ENCODE measurements around the gene AOX1. TPM values are rescaled to one million over a fixed set of nuclear protein-coding genes. Genes with fewer than 3 reads are reported as not detected.

AOX1 gene
- total and polyA plus RNA-seq, 2 donors (not counting 1 experiment from before 2014, with no cell fraction given): 0.18 TPM; not detected in 1

- Histone ChIP-seq H3K27me3 (replicated peaks in 1 of 4; ENCODE audit: control extremely low read depth in 1 of 4, control insufficient read depth in 3 of 4, insufficient read depth in 4 of 4, low read length in 3 of 4) (no peaks in the 10 kb centered on the region), H4K20me1 (ENCODE audit: control insufficient read depth, insufficient read depth, low read length, poor library complexity, severe bottlenecking) (no peaks in the 10 kb centered on the region), H3K36me3 (replicated peaks in 1 of 2; ENCODE audit: control extremely low read depth in 1 of 2, control insufficient read depth in 1 of 2, extremely low read depth in 1 of 2, insufficient read depth in 2 of 2, low read length in 1 of 2) (no peaks in the 10 kb centered on the region), H3K4me2 (replicated peaks; ENCODE audit: low read depth, low read length, poor library complexity, severe bottlenecking) (no peak overlapping the region), H3K4me1 (ENCODE audit: control insufficient read depth in 2 of 2, insufficient read depth in 2 of 2, low read length in 2 of 2) (no peaks in the 10 kb centered on the region), H3K9me3 (ENCODE audit: control extremely low read depth in 1 of 3, control insufficient read depth in 2 of 3, insufficient read depth in 1 of 3, low read length in 2 of 3) (no peaks in the 10 kb centered on the region), H3K27ac (ENCODE audit: low read length in 2 of 2) (no peak overlapping the region), H2AFZ (ENCODE audit: insufficient read depth, low read depth, low read length, poor library complexity, severe bottlenecking) (no peak overlapping the region), H3K4me3 (ENCODE audit: control extremely low read depth in 1 of 5, extremely low read depth in 1 of 5, insufficient read depth in 1 of 5, low read depth in 2 of 5, low read length in 4 of 5) (no peak overlapping the region), H3K79me2 (ENCODE audit: control insufficient read depth, insufficient read depth, low read length) (no peaks in the 10 kb centered on the region), H3K9ac (ENCODE audit: low read length) (no peak overlapping the region)
- ChIA-PET CTCF (no interaction called here), POLR2A (no interaction called here)
- DNase-seq (no peak), ATAC-seq (ENCODE audit: low read depth) (no peak)
- Mint-ChIP-seq H3K9me3 (ENCODE audit: insufficient read depth) (no peaks in the 10 kb centered on the region), H3K4me3 (no peak overlapping the region), H3K4me1 (no peaks in the 10 kb centered on the region), H3K27ac (no peak overlapping the region), H3K27me3 (peaks cover 30% of the 10 kb centered on the region)
- no peak for TF ChIP-seq CTCF (IDR thresholded peaks at IDR 0.05)
- TF ChIP-seq EZH2 (IDR thresholded peaks at IDR 0.05; ENCODE audit: borderline replicate concordance, insufficient read depth, low read depth, low read length, poor library complexity, severe bottlenecking): no peak
- 100% methylated on average over 1 of the region's 3 CpGs for WGBS (ENCODE audit: insufficient coverage)
- intact Hi-C loops (cut with micrococcal nuclease): no loop called here
These were observed 63.9 kb downstream of the AOX1 start for GRCh38 chr2:200649724-200650123.

GRCh38 chr2:200650195-200650594 lies 64.4 kb downstream of the AOX1 start:
- POLR2A ChIA-PET: no interaction called here

More at GRCh38 chr2:200650195-200650594, 64.4 kb downstream of the AOX1 start:
- H3K4me1 Mint-ChIP-seq: no peaks in the 10 kb centered on the region
- no peak overlapping the region for H3K4me3 Mint-ChIP-seq
- Histone ChIP-seq H3K36me3 (replicated peaks in 1 of 2; ENCODE audit: control extremely low read depth in 1 of 2, control insufficient read depth in 1 of 2, extremely low read depth in 1 of 2, insufficient read depth in 2 of 2, low read length in 1 of 2) (no peaks in the 10 kb centered on the region), H3K4me2 (replicated peaks; ENCODE audit: low read depth, low read length, poor library complexity, severe bottlenecking) (no peak overlapping the region), H3K27me3 (replicated peaks in 1 of 4; ENCODE audit: control extremely low read depth in 1 of 4, control insufficient read depth in 3 of 4, insufficient read depth in 4 of 4, low read length in 3 of 4) (no peaks in the 10 kb centered on the region), H4K20me1 (ENCODE audit: control insufficient read depth, insufficient read depth, low read length, poor library complexity, severe bottlenecking) (no peaks in the 10 kb centered on the region), H2AFZ (ENCODE audit: insufficient read depth, low read depth, low read length, poor library complexity, severe bottlenecking) (no peak overlapping the region), H3K9ac (ENCODE audit: low read length) (no peak overlapping the region), H3K27ac (ENCODE audit: low read length in 2 of 2) (no peak overlapping the region), H3K4me1 (ENCODE audit: control insufficient read depth in 2 of 2, insufficient read depth in 2 of 2, low read length in 2 of 2) (no peaks in the 10 kb centered on the region), H3K79me2 (ENCODE audit: control insufficient read depth, insufficient read depth, low read length) (no peaks in the 10 kb centered on the region), H3K4me3 (ENCODE audit: control extremely low read depth in 1 of 5, extremely low read depth in 1 of 5, insufficient read depth in 1 of 5, low read depth in 2 of 5, low read length in 4 of 5) (no peak overlapping the region), H3K9me3 (ENCODE audit: control extremely low read depth in 1 of 3, control insufficient read depth in 2 of 3, insufficient read depth in 1 of 3, low read length in 2 of 3) (no peaks in the 10 kb centered on the region)
- no CpG with 5 or more reads among the region's 2 CpGs for WGBS (ENCODE audit: insufficient coverage)
- intact Hi-C loops (cut with micrococcal nuclease): no loop called here
- TF ChIP-seq EZH2 (IDR thresholded peaks at IDR 0.05; ENCODE audit: borderline replicate concordance, insufficient read depth, low read depth, low read length, poor library complexity, severe bottlenecking) (no peak), CTCF (IDR thresholded peaks at IDR 0.05) (no peak)
- H3K9me3 Mint-ChIP-seq (ENCODE audit: insufficient read depth): no peaks in the 10 kb centered on the region
- CTCF ChIA-PET: no interaction called here
- no peak for ATAC-seq (ENCODE audit: low read depth)
- no peak for DNase-seq
- no peak overlapping the region for H3K27ac Mint-ChIP-seq
- H3K27me3 Mint-ChIP-seq: peaks cover 30% of the 10 kb centered on the region

Measured in B cell (primary cell).